ENCODE measurements around the gene MNDA. TPM values are rescaled to one million over a fixed set of nuclear protein-coding genes. Genes with fewer than 3 reads are reported as not detected.

MNDA gene
- total RNA-seq, 1 donor from 2014 or later, result not detected

DNA sequence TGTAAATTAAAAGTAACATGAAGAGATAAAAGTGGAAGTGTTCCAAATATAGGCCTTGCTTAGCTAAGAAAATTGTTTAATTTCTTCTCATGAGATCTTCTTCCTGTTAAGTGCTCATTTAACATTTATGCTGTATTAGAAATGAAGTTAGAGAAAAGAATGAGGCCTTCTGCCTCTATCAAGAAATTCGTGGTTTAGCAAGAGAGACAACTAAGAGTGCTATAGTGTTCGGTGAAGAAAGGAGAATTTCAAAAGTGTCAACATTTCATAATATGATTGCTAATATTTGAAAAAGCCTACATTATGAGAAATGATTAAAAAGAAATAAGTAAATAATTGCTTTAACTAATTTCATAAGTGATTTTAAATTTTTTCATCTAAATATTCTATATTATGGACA lies 18.8 kb upstream of the MNDA start:
- Histone ChIP-seq H3K36me3 (ENCODE audit: insufficient read depth, low read length) (no peaks in the 10 kb centered on the region), H4K20me1 (ENCODE audit: insufficient read depth, low read length) (no peaks in the 10 kb centered on the region), H3K79me2 (ENCODE audit: insufficient read depth, low read length) (no peaks in the 10 kb centered on the region), H3K9me3 (ENCODE audit: insufficient read depth, low read depth, low read length) (peaks cover 6% of the 10 kb centered on the region), H3K9ac (ENCODE audit: low read length) (no peak overlapping the region), H3K27ac (ENCODE audit: low read depth, low read length) (no peak overlapping the region), H2AFZ (ENCODE audit: low read depth, low read length) (no peak overlapping the region), H3K4me1 (ENCODE audit: insufficient read depth, low read length) (no peaks in the 10 kb centered on the region), H3K4me2 (ENCODE audit: low read length) (no peak overlapping the region), H3K27me3 (ENCODE audit: insufficient read depth, low read length) (no peaks in the 10 kb centered on the region), H3K4me3 (ENCODE audit: insufficient read depth, low read depth, low read length) (no peak overlapping the region)
- FAIRE-seq, result no peak
- no peak overlapping the region for H3K4me3 Mint-ChIP-seq (ENCODE audit: unreplicated experiment)
- no peaks in the 10 kb centered on the region for H3K4me1 Mint-ChIP-seq (ENCODE audit: low read depth, unreplicated experiment)
- no peaks in the 10 kb centered on the region for H3K36me3 Mint-ChIP-seq (ENCODE audit: low read depth, unreplicated experiment)
- no peak for DNase-seq (ENCODE audit: low read depth)
- no peak for TF ChIP-seq EZH2 (IDR thresholded peaks at IDR 0.05; ENCODE audit: insufficient read depth, low read length)
- TF ChIP-seq, protein P1, sequence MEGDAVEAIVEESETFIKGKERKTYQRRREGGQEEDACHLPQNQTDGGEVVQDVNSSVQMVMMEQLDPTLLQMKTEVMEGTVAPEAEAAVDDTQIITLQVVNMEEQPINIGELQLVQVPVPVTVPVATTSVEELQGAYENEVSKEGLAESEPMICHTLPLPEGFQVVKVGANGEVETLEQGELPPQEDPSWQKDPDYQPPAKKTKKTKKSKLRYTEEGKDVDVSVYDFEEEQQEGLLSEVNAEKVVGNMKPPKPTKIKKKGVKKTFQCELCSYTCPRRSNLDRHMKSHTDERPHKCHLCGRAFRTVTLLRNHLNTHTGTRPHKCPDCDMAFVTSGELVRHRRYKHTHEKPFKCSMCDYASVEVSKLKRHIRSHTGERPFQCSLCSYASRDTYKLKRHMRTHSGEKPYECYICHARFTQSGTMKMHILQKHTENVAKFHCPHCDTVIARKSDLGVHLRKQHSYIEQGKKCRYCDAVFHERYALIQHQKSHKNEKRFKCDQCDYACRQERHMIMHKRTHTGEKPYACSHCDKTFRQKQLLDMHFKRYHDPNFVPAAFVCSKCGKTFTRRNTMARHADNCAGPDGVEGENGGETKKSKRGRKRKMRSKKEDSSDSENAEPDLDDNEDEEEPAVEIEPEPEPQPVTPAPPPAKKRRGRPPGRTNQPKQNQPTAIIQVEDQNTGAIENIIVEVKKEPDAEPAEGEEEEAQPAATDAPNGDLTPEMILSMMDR (IDR thresholded peaks at IDR 0.05; ENCODE audit: insufficient read depth, low read depth, low read length), result no peak
- H3K27ac Mint-ChIP-seq (ENCODE audit: unreplicated experiment), result no peak overlapping the region
- H3K9me3 Mint-ChIP-seq (ENCODE audit: unreplicated experiment), result peaks cover 1% of the 10 kb centered on the region
- peaks cover 8% of the 10 kb centered on the region for H3K27me3 Mint-ChIP-seq (ENCODE audit: low read depth, unreplicated experiment)

DNA sequence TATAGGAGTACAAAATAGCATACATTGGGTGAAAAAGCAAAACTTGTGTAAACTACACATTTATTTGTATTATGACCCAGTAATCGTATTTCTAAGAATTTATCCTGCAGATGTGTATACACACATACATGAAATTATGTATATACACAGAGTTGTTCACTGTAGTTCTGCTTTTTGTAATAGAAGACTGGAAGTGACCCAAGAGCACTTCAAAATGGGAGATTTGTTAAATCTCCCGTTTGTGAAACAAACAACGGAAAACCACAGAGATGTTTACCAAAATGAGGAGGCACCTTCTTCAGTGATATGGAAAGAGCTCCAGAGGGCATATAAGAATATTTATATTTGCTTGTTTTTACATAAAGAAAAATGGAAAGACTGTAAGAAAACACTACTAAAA lies 18.0 kb upstream of the MNDA start:
- H3K27me3 Mint-ChIP-seq (ENCODE audit: low read depth, unreplicated experiment), result peaks cover 8% of the 10 kb centered on the region
- Histone ChIP-seq H2AFZ (ENCODE audit: low read depth, low read length) (no peak overlapping the region), H3K27me3 (ENCODE audit: insufficient read depth, low read length) (no peaks in the 10 kb centered on the region), H3K4me2 (ENCODE audit: low read length) (no peak overlapping the region), H3K9me3 (ENCODE audit: insufficient read depth, low read depth, low read length) (peaks cover 6% of the 10 kb centered on the region), H3K79me2 (ENCODE audit: insufficient read depth, low read length) (no peaks in the 10 kb centered on the region), H3K27ac (ENCODE audit: low read depth, low read length) (no peak overlapping the region), H3K36me3 (ENCODE audit: insufficient read depth, low read length) (no peaks in the 10 kb centered on the region), H3K4me3 (ENCODE audit: insufficient read depth, low read depth, low read length) (no peak overlapping the region), H3K4me1 (ENCODE audit: insufficient read depth, low read length) (no peaks in the 10 kb centered on the region), H4K20me1 (ENCODE audit: insufficient read depth, low read length) (no peaks in the 10 kb centered on the region), H3K9ac (ENCODE audit: low read length) (no peak overlapping the region)
- H3K4me1 Mint-ChIP-seq (ENCODE audit: low read depth, unreplicated experiment), result peaks cover 3% of the 10 kb centered on the region
- TF ChIP-seq EZH2 (IDR thresholded peaks at IDR 0.05; ENCODE audit: insufficient read depth, low read length), result no peak
- TF ChIP-seq, protein P1 (IDR thresholded peaks at IDR 0.05; ENCODE audit: insufficient read depth, low read depth, low read length), result no peak
- H3K9me3 Mint-ChIP-seq (ENCODE audit: unreplicated experiment), result peaks cover 1% of the 10 kb centered on the region
- H3K36me3 Mint-ChIP-seq (ENCODE audit: low read depth, unreplicated experiment), result no peaks in the 10 kb centered on the region
- FAIRE-seq (no peak), DNase-seq (ENCODE audit: low read depth) (no peak)
- H3K27ac Mint-ChIP-seq (ENCODE audit: unreplicated experiment), result no peak overlapping the region
- no peak overlapping the region for H3K4me3 Mint-ChIP-seq (ENCODE audit: unreplicated experiment)

- H3K27ac ChIP-seq (ENCODE audit: low read depth, low read length), result no peak overlapping the region
- TF ChIP-seq EZH2 (IDR thresholded peaks at IDR 0.05; ENCODE audit: insufficient read depth, low read length), result no peak
- TF ChIP-seq, protein P1 (IDR thresholded peaks at IDR 0.05; ENCODE audit: insufficient read depth, low read depth, low read length), result no peak
- no peak for FAIRE-seq
Observed at GRCh38 chr1:158814970-158815369, 16.2 kb upstream of the MNDA start.

More at GRCh38 chr1:158814970-158815369, 16.2 kb upstream of the MNDA start:
- H3K27ac Mint-ChIP-seq (ENCODE audit: unreplicated experiment), result no peak overlapping the region
- no peak overlapping the region for H3K4me2 ChIP-seq (ENCODE audit: low read length)
- peaks cover 21% of the 10 kb centered on the region for H3K4me1 Mint-ChIP-seq (ENCODE audit: low read depth, unreplicated experiment)
- peaks cover 3% of the 10 kb centered on the region for H3K27me3 Mint-ChIP-seq (ENCODE audit: low read depth, unreplicated experiment)
- no peak overlapping the region for H3K4me3 ChIP-seq (ENCODE audit: insufficient read depth, low read depth, low read length)
- H3K27me3 ChIP-seq (ENCODE audit: insufficient read depth, low read length), result no peaks in the 10 kb centered on the region
- no peaks in the 10 kb centered on the region for H3K79me2 ChIP-seq (ENCODE audit: insufficient read depth, low read length)
- H2AFZ ChIP-seq (ENCODE audit: low read depth, low read length), result no peak overlapping the region
- no peaks in the 10 kb centered on the region for H3K9me3 Mint-ChIP-seq (ENCODE audit: unreplicated experiment)
- H3K9ac ChIP-seq (ENCODE audit: low read length), result no peak overlapping the region
- H3K4me1 ChIP-seq (ENCODE audit: insufficient read depth, low read length), result no peaks in the 10 kb centered on the region
- H3K36me3 ChIP-seq (ENCODE audit: insufficient read depth, low read length), result no peaks in the 10 kb centered on the region
- H3K9me3 ChIP-seq (ENCODE audit: insufficient read depth, low read depth, low read length), result no peaks in the 10 kb centered on the region
- no peaks in the 10 kb centered on the region for H3K36me3 Mint-ChIP-seq (ENCODE audit: low read depth, unreplicated experiment)
- no peak for DNase-seq (ENCODE audit: low read depth)
- no peak overlapping the region for H3K4me3 Mint-ChIP-seq (ENCODE audit: unreplicated experiment)
- H4K20me1 ChIP-seq (ENCODE audit: insufficient read depth, low read length), result no peaks in the 10 kb centered on the region
